Globus pallidus (tissue), 1 donor: ENCODE data around the gene DDIT4.
"Not testable (repeated sequence)": the region's sequence is repeated elsewhere in the genome, so short reads cannot be mapped to it uniquely, and the experiment has no call there.

ENCODE experiments used
- DNase-seq: peaks from one replicate; pipeline ENCODE4 v3.0.0-alpha.2; 2015; ENCODE audit warnings: low spot score

DDIT4 gene

GRCh38 chr10:72267819-72268399 lies 5.8 kb upstream of the DDIT4 start:
- no peak for DNase-seq

- not testable (repeated sequence) for DNase-seq
These were observed 5.1 kb upstream of the DDIT4 start for GRCh38 chr10:72268475-72269200.

GRCh38 chr10:72270607-72271281 lies 3.0 kb upstream of the DDIT4 start:
- no peak for DNase-seq

DNA sequence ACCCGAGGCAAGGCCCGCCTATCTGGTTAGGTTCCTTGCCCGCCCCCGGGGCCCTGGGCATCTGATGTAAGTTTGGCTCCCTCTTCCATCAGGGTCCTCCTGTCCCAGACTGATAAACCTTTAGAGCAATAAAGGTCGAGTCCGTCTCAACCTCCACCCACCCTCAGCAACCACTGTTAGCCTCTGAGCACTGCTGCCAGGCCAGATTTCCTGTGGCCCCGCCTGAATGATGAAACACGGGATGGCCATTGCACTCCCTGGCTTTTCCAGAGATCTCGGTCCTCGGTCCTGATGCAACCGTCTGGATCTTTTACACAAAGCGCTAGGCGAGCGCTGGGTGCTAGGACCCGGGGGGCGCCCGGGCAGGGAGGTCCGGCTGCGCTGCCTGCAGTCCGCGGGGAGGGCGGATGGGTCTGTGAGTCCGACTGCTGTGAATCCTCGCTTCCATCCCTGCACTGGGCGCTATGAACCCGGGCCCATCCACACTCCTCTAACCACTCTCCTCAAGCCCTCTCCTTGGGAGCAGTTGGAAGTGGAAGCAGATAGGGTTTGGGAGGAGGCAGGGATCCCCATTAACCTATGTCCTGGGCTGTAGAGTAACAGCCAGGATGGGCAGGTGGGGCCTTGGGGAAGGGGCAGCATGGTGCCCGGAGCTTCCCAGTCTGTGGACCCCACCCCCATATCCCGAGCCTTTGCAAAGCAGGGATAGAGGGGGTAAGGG lies 875 bp upstream of the DDIT4 start:
- peak; percentile 94 for DNase-seq

GRCh38 chr10:72274213-72274729 lies 547 bp downstream of the DDIT4 start:
- no peak for DNase-seq

DNA sequence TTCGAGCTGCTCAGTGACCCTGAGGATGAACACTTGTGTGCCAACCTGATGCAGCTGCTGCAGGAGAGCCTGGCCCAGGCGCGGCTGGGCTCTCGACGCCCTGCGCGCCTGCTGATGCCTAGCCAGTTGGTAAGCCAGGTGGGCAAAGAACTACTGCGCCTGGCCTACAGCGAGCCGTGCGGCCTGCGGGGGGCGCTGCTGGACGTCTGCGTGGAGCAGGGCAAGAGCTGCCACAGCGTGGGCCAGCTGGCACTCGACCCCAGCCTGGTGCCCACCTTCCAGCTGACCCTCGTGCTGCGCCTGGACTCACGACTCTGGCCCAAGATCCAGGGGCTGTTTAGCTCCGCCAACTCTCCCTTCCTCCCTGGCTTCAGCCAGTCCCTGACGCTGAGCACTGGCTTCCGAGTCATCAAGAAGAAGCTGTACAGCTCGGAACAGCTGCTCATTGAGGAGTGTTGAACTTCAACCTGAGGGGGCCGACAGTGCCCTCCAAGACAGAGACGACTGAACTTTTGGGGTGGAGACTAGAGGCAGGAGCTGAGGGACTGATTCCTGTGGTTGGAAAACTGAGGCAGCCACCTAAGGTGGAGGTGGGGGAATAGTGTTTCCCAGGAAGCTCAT lies 1.1 kb downstream of the DDIT4 start:
- peak; percentile 69 for DNase-seq

DNA sequence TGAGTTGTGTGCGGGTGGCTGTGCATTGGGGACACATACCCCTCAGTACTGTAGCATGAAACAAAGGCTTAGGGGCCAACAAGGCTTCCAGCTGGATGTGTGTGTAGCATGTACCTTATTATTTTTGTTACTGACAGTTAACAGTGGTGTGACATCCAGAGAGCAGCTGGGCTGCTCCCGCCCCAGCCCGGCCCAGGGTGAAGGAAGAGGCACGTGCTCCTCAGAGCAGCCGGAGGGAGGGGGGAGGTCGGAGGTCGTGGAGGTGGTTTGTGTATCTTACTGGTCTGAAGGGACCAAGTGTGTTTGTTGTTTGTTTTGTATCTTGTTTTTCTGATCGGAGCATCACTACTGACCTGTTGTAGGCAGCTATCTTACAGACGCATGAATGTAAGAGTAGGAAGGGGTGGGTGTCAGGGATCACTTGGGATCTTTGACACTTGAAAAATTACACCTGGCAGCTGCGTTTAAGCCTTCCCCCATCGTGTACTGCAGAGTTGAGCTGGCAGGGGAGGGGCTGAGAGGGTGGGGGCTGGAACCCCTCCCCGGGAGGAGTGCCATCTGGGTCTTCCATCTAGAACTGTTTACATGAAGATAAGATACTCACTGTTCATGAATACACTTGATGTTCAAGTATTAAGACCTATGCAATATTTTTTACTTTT lies 1.8 kb downstream of the DDIT4 start:
- DNase-seq: no peak

DNA sequence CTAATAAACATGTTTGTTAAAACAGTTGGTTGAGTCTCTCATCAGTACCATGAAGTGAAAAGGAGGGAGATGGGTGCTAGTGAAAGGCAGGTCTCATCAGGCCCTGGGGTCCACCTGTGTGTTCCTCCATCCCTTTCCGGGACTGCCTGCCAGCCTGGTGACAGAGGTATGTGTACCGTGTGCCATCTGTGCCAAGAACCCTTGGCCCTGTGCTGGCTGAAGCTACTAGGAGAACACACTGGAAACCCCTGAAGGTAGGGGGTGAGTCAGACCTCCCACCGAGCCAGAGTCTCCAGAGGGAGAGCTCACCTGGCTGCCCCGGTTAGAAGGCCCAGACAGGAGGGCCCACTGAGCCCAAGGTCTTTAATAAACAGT lies 2.3 kb downstream of the DDIT4 start:
- DNase-seq: no peak

DNA sequence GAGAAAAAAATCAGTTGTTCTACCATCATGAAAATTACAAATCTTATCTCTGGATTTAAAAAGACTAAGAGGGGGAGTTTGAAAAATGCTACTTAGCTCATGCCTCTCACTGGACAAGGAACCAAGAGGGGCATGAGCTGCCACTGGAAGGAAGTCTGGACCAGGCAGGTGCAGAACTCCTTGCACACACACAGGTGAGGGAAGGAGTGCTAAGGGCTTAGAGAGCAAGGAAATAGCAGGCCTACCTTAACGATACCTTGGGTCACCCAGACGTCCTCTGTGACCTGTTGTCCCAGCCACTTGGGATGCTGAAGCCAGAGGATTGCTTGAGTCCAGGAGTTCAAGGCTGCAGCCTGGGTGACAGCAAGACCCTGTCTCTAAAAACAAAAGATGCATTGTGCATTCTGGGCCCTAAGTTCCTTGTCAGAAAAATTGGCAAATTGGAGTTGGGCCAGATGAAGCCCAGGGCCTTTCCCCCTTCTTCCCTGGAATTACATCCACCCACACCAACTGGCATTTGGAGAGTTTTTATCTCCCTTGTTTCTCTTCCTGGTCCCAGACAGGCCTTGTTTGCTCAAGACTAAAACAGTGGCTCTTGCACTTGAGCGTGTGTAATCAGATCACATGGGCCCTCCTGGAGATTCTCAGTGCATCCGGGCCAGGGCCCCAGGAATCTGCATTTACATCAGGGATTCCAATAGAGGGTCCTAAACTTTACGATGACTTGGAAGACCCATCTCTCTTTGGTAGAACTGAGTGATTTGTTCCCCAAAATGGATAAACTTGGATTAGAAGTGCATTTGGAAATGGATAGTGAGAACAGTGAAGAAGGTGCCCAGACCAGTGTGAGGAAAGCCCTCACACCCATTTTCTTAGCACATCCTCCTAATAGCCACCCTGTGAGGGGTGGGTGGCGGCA lies 3.0 kb downstream of the DDIT4 start:
- DNase-seq: no peak

DNA sequence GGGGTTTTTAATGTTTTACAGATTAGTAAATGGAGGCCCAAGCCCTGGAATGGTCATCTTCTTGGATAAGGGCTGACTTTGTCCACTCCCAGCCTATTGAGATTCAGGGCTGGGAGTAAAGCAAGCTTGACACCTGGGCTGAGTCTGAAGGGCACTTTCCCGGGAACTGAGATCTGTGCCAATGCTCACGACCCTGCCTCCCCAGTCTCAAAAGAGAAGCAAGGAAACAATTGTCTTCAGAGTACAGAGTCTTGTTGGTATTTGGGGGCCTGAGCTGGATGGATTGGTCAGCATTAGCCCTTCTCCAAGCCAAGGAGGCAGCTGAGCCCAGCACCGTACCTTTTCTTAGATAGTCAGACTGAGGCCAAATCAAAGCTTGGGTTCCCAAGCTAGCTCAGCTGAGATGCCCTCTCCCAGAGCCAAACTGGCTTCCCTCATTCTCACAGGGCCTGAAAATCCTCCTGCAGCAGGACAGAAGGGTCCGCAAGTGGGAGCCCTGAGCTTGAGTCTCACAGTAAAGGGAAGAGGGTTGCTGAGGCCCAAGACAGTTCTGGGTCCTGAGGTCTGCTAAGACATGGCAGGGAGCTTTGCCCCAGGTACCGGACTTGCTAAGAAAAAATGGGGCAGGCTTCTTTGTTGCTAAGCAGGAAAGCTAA lies 3.7 kb downstream of the DDIT4 start:
- DNase-seq: no peak

- no peak for DNase-seq
These were observed 4.4 kb downstream of the DDIT4 start for GRCh38 chr10:72277996-72278667.

- no peak for DNase-seq
These were observed 5.1 kb downstream of the DDIT4 start for GRCh38 chr10:72278668-72279393.

GRCh38 chr10:72279587-72279986 lies 5.9 kb downstream of the DDIT4 start:
- DNase-seq: not testable (repeated sequence)

GRCh38 chr10:72283131-72283530 lies 9.4 kb downstream of the DDIT4 start:
- no peak for DNase-seq

GRCh38 chr10:72285972-72286521 lies 12.3 kb downstream of the DDIT4 start:
- DNase-seq: no peak

GRCh38 chr10:72291019-72291532 lies 17.4 kb downstream of the DDIT4 start:
- DNase-seq: no peak

DNA sequence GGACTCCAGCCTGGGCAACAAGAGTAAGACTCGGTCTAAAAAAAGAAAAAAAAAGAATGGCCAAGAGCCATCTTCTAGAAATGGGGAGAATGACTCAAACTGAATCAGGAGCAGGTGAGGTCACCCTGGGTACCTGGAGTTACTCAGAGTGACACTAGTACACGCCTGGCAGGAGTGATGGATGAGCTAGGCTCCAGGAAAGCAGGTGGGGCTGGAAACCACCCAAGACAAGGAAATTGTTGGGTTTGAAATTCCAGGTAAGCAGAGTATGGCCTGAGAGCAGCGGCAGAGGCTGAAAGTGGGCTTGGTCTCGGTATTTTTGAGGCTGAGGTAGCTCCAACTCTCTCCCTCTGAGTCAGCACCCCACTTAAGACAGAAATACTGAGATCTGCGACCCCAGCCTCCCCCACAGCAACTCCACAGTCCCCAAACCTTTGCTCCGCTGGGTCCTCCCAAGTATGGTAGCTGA lies 18.5 kb downstream of the DDIT4 start:
- DNase-seq: no peak
